ENCODE results near the gene DEFB123.

DEFB123 gene

DNA sequence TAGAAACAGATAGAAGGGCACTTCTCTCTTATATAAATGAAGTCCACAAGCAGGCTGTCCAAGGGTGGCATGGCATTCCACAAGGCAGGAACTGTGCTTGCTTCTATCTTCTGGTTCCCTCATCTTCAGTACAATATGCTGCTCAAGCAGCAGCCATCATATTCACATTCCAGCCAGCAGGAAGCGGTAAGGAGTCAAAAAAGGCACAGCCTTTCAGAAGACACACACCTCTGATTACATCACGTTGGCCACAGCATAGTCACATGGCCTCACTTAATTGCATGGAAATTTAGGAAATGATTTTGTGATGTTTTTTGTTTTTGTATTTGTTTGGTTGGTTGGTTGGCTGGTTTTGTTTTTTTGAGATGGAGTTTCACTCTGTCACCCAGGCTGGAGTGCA, 53.7 kb downstream of the DEFB123 start:
- no peaks in the 10 kb centered on the region for H3K27me3 ChIP-seq (ENCODE audit: control insufficient read depth, insufficient read depth, low read length)
- no peak overlapping the region for H3K27ac ChIP-seq
- TF ChIP-seq, protein P1, sequence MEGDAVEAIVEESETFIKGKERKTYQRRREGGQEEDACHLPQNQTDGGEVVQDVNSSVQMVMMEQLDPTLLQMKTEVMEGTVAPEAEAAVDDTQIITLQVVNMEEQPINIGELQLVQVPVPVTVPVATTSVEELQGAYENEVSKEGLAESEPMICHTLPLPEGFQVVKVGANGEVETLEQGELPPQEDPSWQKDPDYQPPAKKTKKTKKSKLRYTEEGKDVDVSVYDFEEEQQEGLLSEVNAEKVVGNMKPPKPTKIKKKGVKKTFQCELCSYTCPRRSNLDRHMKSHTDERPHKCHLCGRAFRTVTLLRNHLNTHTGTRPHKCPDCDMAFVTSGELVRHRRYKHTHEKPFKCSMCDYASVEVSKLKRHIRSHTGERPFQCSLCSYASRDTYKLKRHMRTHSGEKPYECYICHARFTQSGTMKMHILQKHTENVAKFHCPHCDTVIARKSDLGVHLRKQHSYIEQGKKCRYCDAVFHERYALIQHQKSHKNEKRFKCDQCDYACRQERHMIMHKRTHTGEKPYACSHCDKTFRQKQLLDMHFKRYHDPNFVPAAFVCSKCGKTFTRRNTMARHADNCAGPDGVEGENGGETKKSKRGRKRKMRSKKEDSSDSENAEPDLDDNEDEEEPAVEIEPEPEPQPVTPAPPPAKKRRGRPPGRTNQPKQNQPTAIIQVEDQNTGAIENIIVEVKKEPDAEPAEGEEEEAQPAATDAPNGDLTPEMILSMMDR (IDR thresholded peaks at IDR 0.05): no peak
- no peak overlapping the region for H3K4me2 ChIP-seq (ENCODE audit: low read length)
- H3K9me3 ChIP-seq (ENCODE audit: control insufficient read depth, low read length): no peaks in the 10 kb centered on the region
- H3K4me3 ChIP-seq (ENCODE audit: low read depth, low read length): no peak overlapping the region
- H3K79me2 ChIP-seq: no peaks in the 10 kb centered on the region
- no peaks in the 10 kb centered on the region for H3K4me1 ChIP-seq
- H2AFZ ChIP-seq: no peak overlapping the region
- H3K9ac ChIP-seq: no peak overlapping the region
- H3K36me3 ChIP-seq (ENCODE audit: control insufficient read depth, insufficient read depth, low read length): no peaks in the 10 kb centered on the region

DNA sequence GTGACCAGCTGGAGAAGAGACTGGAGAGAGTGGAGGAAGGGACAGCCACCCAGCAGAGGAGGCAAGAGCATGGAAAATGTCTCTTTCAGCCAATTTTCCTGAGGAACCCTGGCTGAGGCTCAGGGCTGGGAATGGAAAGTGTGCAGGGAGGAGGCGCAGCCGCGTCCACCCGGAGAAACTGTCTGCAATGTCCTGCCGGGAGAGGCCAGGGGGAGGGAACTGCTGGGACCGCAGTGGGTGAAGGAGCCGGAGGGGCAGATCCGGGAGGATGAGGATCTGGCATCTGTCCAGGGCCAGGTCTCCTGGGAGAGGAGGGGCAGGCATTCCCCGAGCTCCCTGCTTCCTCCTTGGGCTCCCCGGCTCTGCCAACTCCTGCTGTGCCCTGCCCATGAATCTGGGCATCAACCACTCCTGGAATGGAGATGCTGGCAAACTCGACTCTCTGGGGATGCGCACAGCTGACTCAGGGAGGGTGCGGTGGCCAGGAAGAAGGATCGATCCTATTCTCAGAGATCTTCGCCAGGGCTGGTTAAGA, 56.4 kb downstream of the DEFB123 start:
- no peaks in the 10 kb centered on the region for H3K27me3 ChIP-seq (ENCODE audit: control insufficient read depth, insufficient read depth, low read length)
- H3K4me2 ChIP-seq (ENCODE audit: low read length): no peak overlapping the region
- H3K4me3 ChIP-seq (ENCODE audit: low read depth, low read length): no peak overlapping the region
- peak overlapping the region; percentile 53 for H2AFZ ChIP-seq
- no peak overlapping the region for H3K9ac ChIP-seq
- TF ChIP-seq, protein P1 (IDR thresholded peaks at IDR 0.05): no peak
- no peaks in the 10 kb centered on the region for H3K4me1 ChIP-seq
- H3K79me2 ChIP-seq: no peaks in the 10 kb centered on the region
- H3K36me3 ChIP-seq (ENCODE audit: control insufficient read depth, insufficient read depth, low read length): no peaks in the 10 kb centered on the region
- H3K9me3 ChIP-seq (ENCODE audit: control insufficient read depth, low read length): no peaks in the 10 kb centered on the region
- peak overlapping the region; percentile 39 for H3K27ac ChIP-seq

DNA sequence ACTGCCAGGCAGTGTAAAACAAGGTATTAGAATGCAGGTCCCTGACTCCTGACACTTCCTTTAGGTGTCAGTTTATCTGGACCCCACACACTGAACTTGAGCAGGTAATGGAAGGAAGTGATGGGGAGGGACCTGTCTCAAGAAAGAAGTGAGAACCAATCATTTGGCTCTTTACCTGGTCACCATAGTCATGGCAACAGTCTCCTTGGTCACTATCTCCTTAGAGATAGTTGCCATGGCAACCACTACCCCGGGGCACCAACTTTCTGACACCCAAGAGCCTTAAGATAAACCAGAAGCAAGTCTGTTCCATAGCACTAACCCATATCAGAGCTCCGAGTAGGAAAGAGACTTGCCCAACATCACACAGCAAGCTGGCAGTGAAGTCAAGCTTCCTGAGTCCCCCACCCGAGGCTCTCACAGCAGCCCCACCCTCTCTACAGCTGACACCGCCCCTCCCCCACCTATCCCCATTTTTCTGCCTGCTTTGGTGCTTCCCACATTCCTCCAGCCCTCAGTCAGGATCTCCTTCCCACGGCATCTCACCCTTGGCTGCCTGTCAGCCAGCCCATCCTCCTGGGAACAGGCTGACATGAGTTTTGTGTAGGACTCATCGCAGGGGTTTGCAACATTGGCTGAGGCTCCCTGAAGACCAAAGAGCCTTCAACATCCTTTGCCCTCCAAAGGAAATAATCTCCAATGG, 57.6 kb downstream of the DEFB123 start:
- H3K9me3 ChIP-seq (ENCODE audit: control insufficient read depth, low read length): no peaks in the 10 kb centered on the region
- no peaks in the 10 kb centered on the region for H3K36me3 ChIP-seq (ENCODE audit: control insufficient read depth, insufficient read depth, low read length)
- TF ChIP-seq, protein P1 (IDR thresholded peaks at IDR 0.05): no peak
- no peak overlapping the region for H2AFZ ChIP-seq
- H3K9ac ChIP-seq: no peak overlapping the region
- no peaks in the 10 kb centered on the region for H3K27me3 ChIP-seq (ENCODE audit: control insufficient read depth, insufficient read depth, low read length)
- H3K4me3 ChIP-seq (ENCODE audit: low read depth, low read length): no peak overlapping the region
- no peaks in the 10 kb centered on the region for H3K4me1 ChIP-seq
- H3K4me2 ChIP-seq (ENCODE audit: low read length): no peak overlapping the region
- H3K27ac ChIP-seq: no peak overlapping the region
- no peaks in the 10 kb centered on the region for H3K79me2 ChIP-seq

All from parathyroid adenoma (tissue), 2 donors.